Natural killer cell (primary cell): ENCODE results near the gene ALG14. TPM values are rescaled to one million over a fixed set of nuclear protein-coding genes. Genes with fewer than 3 reads are reported as not detected.
A peak's percentile ranks its signal among the peaks of the same experiment; 100 is the strongest.

Source experiments
- ATAC-seq, 3 donors: fragments of 150-1000 bp in 2 of 3; fragments of 200-7000 bp in 1 of 3; cut with Tn5 transposase; 1 replicate in 1 of 3; 2 replicates in 2 of 3; pipeline ENCODE4 v1.10.0; 2021; ENCODE audit warnings: mild to moderate bottlenecking in 2 of 3, moderate library complexity in 2 of 3
- DNase-seq, 2 donors: peaks; one replicate each; pipeline versions ENCODE4 v3.0.0 to v3.0.0-alpha.2; 2013 to 2021; ENCODE audit warnings: mixed read lengths in 1 of 2
- H3K27ac ChIP-seq: one replicate; pipeline ENCODE4 v1.5.1; 2013; ENCODE audit warnings: mild to moderate bottlenecking, low read length
- H3K27me3 ChIP-seq: one replicate; pipeline ENCODE4 v1.6.1; 2013; ENCODE audit warnings: low read length; ENCODE audit not compliant: control insufficient read depth, insufficient read depth
- H3K36me3 ChIP-seq: one replicate; pipeline ENCODE4 v1.6.1; 2013; ENCODE audit warnings: low read length; ENCODE audit not compliant: control insufficient read depth, insufficient read depth
- H3K4me1 ChIP-seq: one replicate; pipeline ENCODE4 v1.6.1; 2013; ENCODE audit warnings: low read length; ENCODE audit not compliant: control insufficient read depth, insufficient read depth
- H3K4me3 ChIP-seq: one replicate; pipeline ENCODE4 v1.5.1; 2013; ENCODE audit warnings: low read length
- H3K9me3 ChIP-seq: one replicate; pipeline ENCODE4 v1.6.1; 2013; ENCODE audit warnings: low read length; ENCODE audit not compliant: control insufficient read depth, insufficient read depth
- H3K27ac Mint-ChIP-seq, 2 donors: one replicate each; pipeline ENCODE4 v1.8.0; 2022; ENCODE audit warnings: mild to moderate bottlenecking in 2 of 2, mixed read lengths in 2 of 2, moderate library complexity in 1 of 2
- H3K27me3 Mint-ChIP-seq, 2 donors: one replicate each; pipeline ENCODE4 v1.8.0; 2022; ENCODE audit warnings: low read depth in 2 of 2, mixed read lengths in 2 of 2
- H3K36me3 Mint-ChIP-seq: one replicate; pipeline ENCODE4 v1.8.0; 2022; ENCODE audit warnings: mixed read lengths
- H3K4me1 Mint-ChIP-seq, 2 donors: one replicate each; pipeline ENCODE4 v1.8.0; 2022; ENCODE audit warnings: mixed read lengths in 2 of 2
- H3K4me3 Mint-ChIP-seq: one replicate; pipeline ENCODE4 v1.8.0; 2022; ENCODE audit warnings: mild to moderate bottlenecking, moderate library complexity, mixed read lengths
- H3K9me3 Mint-ChIP-seq, 2 donors: one replicate each; pipeline ENCODE4 v1.8.0; 2022; ENCODE audit warnings: mixed read lengths in 2 of 2
- CTCF ChIP-seq: fragments of 200-600 bp; IDR thresholded peaks from one replicate; pipeline ENCODE4 v1.8.0; 2022; ENCODE audit warnings: antibody characterized with exemption
- WGBS: methylation state at CpG from one replicate; pipeline ENCODE4 v1.1.7; 2013; ENCODE audit warnings: missing lambda C conversion rate; ENCODE audit not compliant: insufficient coverage; 5-methylcytosine and 5-hydroxymethylcytosine counted together
- intact Hi-C: fragments of 100-400 bp; cut with micrococcal nuclease; formaldehyde crosslinking; loops from one replicate; pipeline ENCODE4 v1.14.2; 2022
- total RNA-seq, 4 donors: library from RNA; stranded (reverse); fragments of 120-200 nt in 1 of 4; gene quantifications; one replicate each; pipeline versions ENCODE4 v1.2.3 to v1.2.4, GENCODE V29; 2013 to 2022

The ALG14 gene
- total RNA-seq, 3 donors from 2014 or later (not counting 1 experiment from before 2014, with no cell fraction given): 0.48 to 2.3 (median 1.1) TPM

- Histone ChIP-seq H3K27ac (no peak overlapping the region), H3K9me3 (no peaks in the 10 kb centered on the region), H3K4me3 (peak overlapping the region; percentile 18), H3K4me1 (peaks cover 16% of the 10 kb centered on the region), H3K36me3 (no peaks in the 10 kb centered on the region), H3K27me3 (peaks cover 14% of the 10 kb centered on the region)
- WGBS: 6% methylated on average over 23 of the region's 23 CpGs
- DNase-seq: peak in 1 of 2 donors; percentile 7
- Mint-ChIP-seq H3K27ac (peak overlapping the region in 1 of 2 donors; percentile 33), H3K4me1 (peaks cover 21 to 23% of the 10 kb centered on the region in 2 donors), H3K27me3 (peaks cover 55 to 60% of the 10 kb centered on the region in 2 donors), H3K4me3 (peak overlapping the region; percentile 79), H3K36me3 (no peaks in the 10 kb centered on the region), H3K9me3 (no peaks in the 10 kb centered on the region)
- intact Hi-C loops: no loop called here
- ATAC-seq: no peak
- TF ChIP-seq CTCF: no peak
Measured at GRCh38 chr1:94925561-94926125, 147.1 kb downstream of the ALG14 start.

- Histone ChIP-seq H3K36me3 (no peaks in the 10 kb centered on the region), H3K27ac (no peak overlapping the region), H3K4me1 (peaks cover 16% of the 10 kb centered on the region), H3K27me3 (peaks cover 14% of the 10 kb centered on the region), H3K9me3 (no peaks in the 10 kb centered on the region), H3K4me3 (no peak overlapping the region)
- Mint-ChIP-seq H3K4me3 (peak overlapping the region; percentile 79), H3K4me1 (peaks cover 21 to 23% of the 10 kb centered on the region in 2 donors), H3K27me3 (peaks cover 55 to 60% of the 10 kb centered on the region in 2 donors), H3K36me3 (no peaks in the 10 kb centered on the region), H3K9me3 (no peaks in the 10 kb centered on the region), H3K27ac (no peak overlapping the region)
- ATAC-seq (no peak), DNase-seq (no peak)
- WGBS: 27% methylated on average over 1 of the region's 2 CpGs
- no peak for TF ChIP-seq CTCF
- intact Hi-C loops: no loop called here
Measured at GRCh38 chr1:94925004-94925403, 147.7 kb downstream of the ALG14 start.

Other genes starting within 250 kb of the ALG14 start
- 1 to 10 TPM in 1 of 3 donors, under 1 TPM in 2; 0.55 to 1.7 (median 0.96) TPM for gene CNN3, start 145.8 kb downstream of the ALG14 start, total RNA-seq
- gene TLCD4, start 44.4 kb upstream of the ALG14 start, total RNA-seq: under 1 TPM in 2 of 3 donors, not detected in 1; 0.49 to 0.60 TPM
- 10 to 100 TPM in 2 of 3 donors, 1 to 10 TPM in 1; 8.8 to 15.3 (median 15.2) TPM for gene RWDD3, start 161.3 kb upstream of the ALG14 start, total RNA-seq